GM12878 (cell line): ENCODE data around the gene FOXF1. TPM values are rescaled to one million over a fixed set of nuclear protein-coding genes. Genes with fewer than 3 reads are reported as not detected.

Source experiments
- ATAC-seq: fragments of 200-7000 bp; cut with Tn5 transposase; 3 replicates; pipeline ENCODE4 v1.9.1; 2020; ENCODE audit warnings: mild to moderate bottlenecking, moderate library complexity
- BruUV-seq: library from RNA; stranded (reverse); fragments of 400-500 nt; replicated peaks from 2 replicates; lab custom pipeline; 2021; lab: Mats Ljungman, UMichigan
- CTCF ChIA-PET: fragments of 300-600 bp; sonication (Branson Sonifier 250); formaldehyde crosslinking; extraction: SDS; loops from one replicate; lab custom pipeline; 2021; ENCODE audit warnings: inconsistent platforms; lab: Yijun Ruan, JAX
- POLR2A ChIA-PET: fragments of 350-600 bp; formaldehyde crosslinking; extraction: SDS; loops from one replicate; lab custom pipeline; 2021; ENCODE audit warnings: inconsistent platforms; lab: Charles Lee
- RAD21 ChIA-PET: fragments of 300-600 bp; sonication (Branson Sonifier 250); formaldehyde crosslinking; loops from one replicate; lab custom pipeline; 2023; ENCODE audit warnings: antibody characterized with exemption; ENCODE audit not compliant: unreplicated experiment; lab: Charles Lee
- SMC1A ChIA-PET: fragments of 300-600 bp; sonication (Branson Sonifier 250); formaldehyde crosslinking; loops from one replicate; lab custom pipeline; 2023; ENCODE audit not compliant: unreplicated experiment, uncharacterized antibody; lab: Charles Lee
- DNase-seq: peaks from one replicate; pipeline ENCODE4 v3.0.0-alpha.2; 2011; ENCODE audit warnings: low read depth, low spot score
- FAIRE-seq: peaks from 3 replicates; lab custom pipeline; 2011; peaks lifted over from hg19 to GRCh38; lab: Jason Lieb, UNC
- H2AFZ ChIP-seq: 2 replicates; pipeline ENCODE4 v1.6.0; 2011; ENCODE audit warnings: low read depth, low read length, control low read depth; ENCODE audit not compliant: control insufficient read depth
- H3K27ac ChIP-seq: 2 replicates; pipeline ENCODE4 v1.5.1; 2011; ENCODE audit warnings: control low read depth; ENCODE audit not compliant: control insufficient read depth, insufficient read depth
- H3K27me3 ChIP-seq, 2 experiments: replicated peaks in 1 of 2; 2 replicates each; pipeline versions ENCODE4 v1.6.0 to v1.6.1; 2011; ENCODE audit warnings: low read length in 1 of 2; ENCODE audit not compliant: control insufficient read depth in 2 of 2, insufficient read depth in 2 of 2
- H3K36me3 ChIP-seq, 2 experiments: 2 replicates each; pipeline ENCODE4 v1.5.1; 2011; ENCODE audit warnings: low read length in 1 of 2; ENCODE audit not compliant: control insufficient read depth in 2 of 2, insufficient read depth in 2 of 2
- H3K4me1 ChIP-seq: 2 replicates; pipeline ENCODE4 v1.6.1; 2011; ENCODE audit warnings: mild to moderate bottlenecking, low read length, moderate library complexity, mixed read lengths; ENCODE audit not compliant: control insufficient read depth, insufficient read depth
- H3K4me2 ChIP-seq: 2 replicates; pipeline ENCODE4 v1.6.0; 2011; ENCODE audit warnings: control low read depth; ENCODE audit not compliant: control insufficient read depth, insufficient read depth
- H3K4me3 ChIP-seq: fragments of 200-600 bp; sonication (generic); 2 replicates; pipeline ENCODE4 v1.5.1; 2016
- H3K79me2 ChIP-seq: 2 replicates; pipeline ENCODE4 v1.6.0; 2011; ENCODE audit warnings: low read length; ENCODE audit not compliant: control insufficient read depth, insufficient read depth
- H3K9ac ChIP-seq: 2 replicates; pipeline ENCODE4 v1.8.0; 2011; ENCODE audit warnings: low read length, control low read depth, mixed read lengths; ENCODE audit not compliant: control insufficient read depth, insufficient read depth
- H3K9me3 ChIP-seq: replicated peaks from 3 replicates; pipeline ENCODE4 v1.5.1; 2011; ENCODE audit warnings: mild to moderate bottlenecking, low read length; ENCODE audit not compliant: control insufficient read depth, insufficient read depth
- H4K20me1 ChIP-seq: 2 replicates; pipeline ENCODE4 v1.6.0; 2011; ENCODE audit not compliant: control insufficient read depth, insufficient read depth
- ATF7 ChIP-seq: fragments of 450-650 bp; IDR thresholded peaks from 2 replicates; pipeline ENCODE4 v1.6.1; 2016; ENCODE audit warnings: low read depth, mild to moderate bottlenecking
- BCL11A ChIP-seq: IDR thresholded peaks from 2 replicates; pipeline ENCODE4 v1.6.1; 2011; ENCODE audit warnings: low read depth, low read length
- CBFB ChIP-seq: IDR thresholded peaks from 2 replicates; pipeline ENCODE4 v1.6.1; 2016; ENCODE audit warnings: antibody characterized with exemption, low read depth
- EED ChIP-seq: sonication (generic); IDR thresholded peaks from 2 replicates; pipeline ENCODE4 v1.6.1; 2016; ENCODE audit warnings: antibody characterized with exemption, low read depth
- EZH2 ChIP-seq: IDR thresholded peaks from 2 replicates; pipeline ENCODE4 v1.6.1; 2012; ENCODE audit warnings: low read depth, mild to moderate bottlenecking, control low read depth, inconsistent platforms, low read length, borderline replicate concordance; ENCODE audit not compliant: control insufficient read depth
- FOS ChIP-seq: IDR thresholded peaks from 3 replicates; pipeline ENCODE4 v1.6.1; 2011; ENCODE audit warnings: borderline replicate concordance; ENCODE audit not compliant: insufficient read length; ENCODE audit errors: extremely low read depth
- IRF4 ChIP-seq: IDR thresholded peaks from 2 replicates; pipeline ENCODE4 v1.6.1; 2011; ENCODE audit warnings: low read depth, low read length
- MYB ChIP-seq: fragments of 150-350 bp; IDR thresholded peaks from 2 replicates; pipeline ENCODE4 v1.6.1; 2014; ENCODE audit warnings: mild to moderate bottlenecking, low read depth, low read length, borderline replicate concordance
- NFYB ChIP-seq: IDR thresholded peaks from 2 replicates; pipeline ENCODE4 v1.6.1; 2011; ENCODE audit warnings: low read depth, mild to moderate bottlenecking, low read length, improper control_type of control experiment, moderate library complexity; ENCODE audit not compliant: insufficient read depth
- NR2C1 ChIP-seq: fragments of 450-650 bp; IDR thresholded peaks from 2 replicates; pipeline ENCODE4 v1.6.1; 2017; ENCODE audit warnings: antibody characterized with exemption, mild to moderate bottlenecking, moderate library complexity
- NR2C2 ChIP-seq: IDR thresholded peaks from 2 replicates; pipeline ENCODE4 v1.6.1; 2011; ENCODE audit warnings: borderline replicate concordance, low read depth; ENCODE audit not compliant: control insufficient read depth, insufficient read length
- POLR2A ChIP-seq: IDR thresholded peaks from 2 replicates; pipeline ENCODE4 v1.6.1; 2011; ENCODE audit warnings: low read depth, mild to moderate bottlenecking, low read length
- RBBP5 ChIP-seq: fragments of 200-600 bp; sonication (generic); conservative IDR thresholded peaks from 2 replicates; pipeline ENCODE4 v1.6.1; 2016
- SIN3A ChIP-seq: IDR thresholded peaks from 2 replicates; pipeline ENCODE4 v1.6.1; 2012; ENCODE audit warnings: low read depth, low read length, improper control_type of control experiment
- TAF1 ChIP-seq: IDR thresholded peaks from 2 replicates; pipeline ENCODE4 v1.6.1; 2011; ENCODE audit warnings: mild to moderate bottlenecking, low read depth, low read length, borderline replicate concordance
- ZNF274 ChIP-seq: IDR thresholded peaks from one replicate; pipeline ENCODE4 v1.8.0; 2011; ENCODE audit not compliant: insufficient read length, insufficient read depth
- WGBS: methylation state at CpG from one replicate; pipeline ENCODE4 v1.1.6; 2016; ENCODE audit warnings: low lambda C conversion rate; ENCODE audit not compliant: insufficient replicate concordance, insufficient coverage; ENCODE audit errors: missing lambda C conversion rate; 5-methylcytosine and 5-hydroxymethylcytosine counted together
- in situ Hi-C: fragments of 300-500 bp; cut with MboI; formaldehyde crosslinking; loops from 9 replicates; pipeline ENCODE4 v1.14.3; 2018; ENCODE audit warnings: mixed read lengths
- intact Hi-C: fragments of 100-400 bp; cut with micrococcal nuclease; formaldehyde crosslinking; loops from one replicate; pipeline ENCODE4 v1.14.2; 2022; ENCODE audit not compliant: unreplicated experiment
- polyA plus RNA-seq, 11 experiments: library from polyadenylated mRNA; depleted of rRNA in 4 of 11; unstranded in 6 of 11; stranded (reverse) in 5 of 11; fragments of >200 nt; fragmentation: Nextera tagmentation in 4 of 11; fragmentation: Illumina TruSeq in 1 of 11; extraction: Ambion mirVana in 4 of 11; extraction: Trizol in 1 of 11; gene quantifications; 1 replicate in 1 of 11; 2 replicates in 10 of 11; pipeline versions ENCODE4 v1.2.1 to v1.2.3, GENCODE V29; 2011 to 2016; ENCODE audit warnings: inconsistent platforms in 2 of 11, missing spikeins in 2 of 11, low read depth in 1 of 11
- total RNA-seq, 4 experiments: library from RNA; depleted of rRNA in 3 of 4; stranded (reverse); fragments of >200 nt in 3 of 4; fragmentation: Illumina TruSeq in 1 of 4; extraction: Trizol in 1 of 4; gene quantifications; 2 replicates each; pipeline versions ENCODE4 v1.2.1 to v1.2.3, GENCODE V29; 2013 to 2021
- TF ChIP-seq, protein P1 (sequence below): IDR thresholded peaks from 2 replicates; pipeline ENCODE4 v1.6.1; 2012; ENCODE audit warnings: mild to moderate bottlenecking, low read depth, low read length
- TF ChIP-seq, protein P2 (sequence below): fragments of 150-350 bp; IDR thresholded peaks from 2 replicates; pipeline ENCODE4 v1.6.1; 2014; ENCODE audit warnings: mild to moderate bottlenecking, low read depth, low read length

Gene FOXF1
- total and polyA plus RNA-seq, 10 of the 15 experiments (the other 5 are each of a cell fraction or from before 2014, with no cell fraction given): 0.01 TPM; not detected in 9

GRCh38 chr16:86523166-86523740 lies 12.9 kb downstream of the FOXF1 start:
- intact Hi-C loops (no loop called here), in situ Hi-C loops (loop anchor here (5.0 kb wide), 2 partner anchors 181 to 701 kb away; no protein-coding TSS in a partner anchor)
- WGBS: 42% methylated on average over 5 of the region's 5 CpGs
- H3K27ac ChIP-seq: no peak overlapping the region
- no peaks in the 10 kb centered on the region for H3K79me2 ChIP-seq
- ChIA-PET POLR2A (no interaction called here), RAD21 (no interaction called here), CTCF (no interaction called here), SMC1A (no interaction called here)
- H2AFZ ChIP-seq: no peak overlapping the region
- TF ChIP-seq EED (no peak), ATF7 (no peak), TAF1 (no peak), MYB (no peak), IRF4 (no peak), SIN3A (no peak), RBBP5 (no peak), NR2C2 (no peak), POLR2A (no peak), ZNF274 (no peak), BCL11A (no peak), EZH2 (no peak), NFYB (no peak), NR2C1 (no peak), CBFB (no peak), FOS (no peak)
- TF ChIP-seq, protein P1, sequence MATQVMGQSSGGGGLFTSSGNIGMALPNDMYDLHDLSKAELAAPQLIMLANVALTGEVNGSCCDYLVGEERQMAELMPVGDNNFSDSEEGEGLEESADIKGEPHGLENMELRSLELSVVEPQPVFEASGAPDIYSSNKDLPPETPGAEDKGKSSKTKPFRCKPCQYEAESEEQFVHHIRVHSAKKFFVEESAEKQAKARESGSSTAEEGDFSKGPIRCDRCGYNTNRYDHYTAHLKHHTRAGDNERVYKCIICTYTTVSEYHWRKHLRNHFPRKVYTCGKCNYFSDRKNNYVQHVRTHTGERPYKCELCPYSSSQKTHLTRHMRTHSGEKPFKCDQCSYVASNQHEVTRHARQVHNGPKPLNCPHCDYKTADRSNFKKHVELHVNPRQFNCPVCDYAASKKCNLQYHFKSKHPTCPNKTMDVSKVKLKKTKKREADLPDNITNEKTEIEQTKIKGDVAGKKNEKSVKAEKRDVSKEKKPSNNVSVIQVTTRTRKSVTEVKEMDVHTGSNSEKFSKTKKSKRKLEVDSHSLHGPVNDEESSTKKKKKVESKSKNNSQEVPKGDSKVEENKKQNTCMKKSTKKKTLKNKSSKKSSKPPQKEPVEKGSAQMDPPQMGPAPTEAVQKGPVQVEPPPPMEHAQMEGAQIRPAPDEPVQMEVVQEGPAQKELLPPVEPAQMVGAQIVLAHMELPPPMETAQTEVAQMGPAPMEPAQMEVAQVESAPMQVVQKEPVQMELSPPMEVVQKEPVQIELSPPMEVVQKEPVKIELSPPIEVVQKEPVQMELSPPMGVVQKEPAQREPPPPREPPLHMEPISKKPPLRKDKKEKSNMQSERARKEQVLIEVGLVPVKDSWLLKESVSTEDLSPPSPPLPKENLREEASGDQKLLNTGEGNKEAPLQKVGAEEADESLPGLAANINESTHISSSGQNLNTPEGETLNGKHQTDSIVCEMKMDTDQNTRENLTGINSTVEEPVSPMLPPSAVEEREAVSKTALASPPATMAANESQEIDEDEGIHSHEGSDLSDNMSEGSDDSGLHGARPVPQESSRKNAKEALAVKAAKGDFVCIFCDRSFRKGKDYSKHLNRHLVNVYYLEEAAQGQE: no peak
- TF ChIP-seq, protein P2, sequence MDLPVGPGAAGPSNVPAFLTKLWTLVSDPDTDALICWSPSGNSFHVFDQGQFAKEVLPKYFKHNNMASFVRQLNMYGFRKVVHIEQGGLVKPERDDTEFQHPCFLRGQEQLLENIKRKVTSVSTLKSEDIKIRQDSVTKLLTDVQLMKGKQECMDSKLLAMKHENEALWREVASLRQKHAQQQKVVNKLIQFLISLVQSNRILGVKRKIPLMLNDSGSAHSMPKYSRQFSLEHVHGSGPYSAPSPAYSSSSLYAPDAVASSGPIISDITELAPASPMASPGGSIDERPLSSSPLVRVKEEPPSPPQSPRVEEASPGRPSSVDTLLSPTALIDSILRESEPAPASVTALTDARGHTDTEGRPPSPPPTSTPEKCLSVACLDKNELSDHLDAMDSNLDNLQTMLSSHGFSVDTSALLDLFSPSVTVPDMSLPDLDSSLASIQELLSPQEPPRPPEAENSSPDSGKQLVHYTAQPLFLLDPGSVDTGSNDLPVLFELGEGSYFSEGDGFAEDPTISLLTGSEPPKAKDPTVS: no peak
- no peak for FAIRE-seq
- H4K20me1 ChIP-seq: no peaks in the 10 kb centered on the region
- no peaks in the 10 kb centered on the region; a peak in 1 of 4 replicates for H3K27me3 ChIP-seq
- H3K36me3 ChIP-seq: no peaks in the 10 kb centered on the region
- no peak for DNase-seq
- no peak overlapping the region for H3K4me3 ChIP-seq
- no TSS peak for BruUV-seq
- H3K9ac ChIP-seq: no peak overlapping the region
- no peaks in the 10 kb centered on the region for H3K4me1 ChIP-seq
- no peak for ATAC-seq
- H3K9me3 ChIP-seq: no peaks in the 10 kb centered on the region
- no peak overlapping the region for H3K4me2 ChIP-seq
